ENCODE results near the gene TMED1.
"Not testable (repeated sequence)": the region's sequence is repeated elsewhere in the genome, so short reads cannot be mapped to it uniquely, and the experiment has no call there.

TMED1 gene

GRCh38 chr19:10876459-10877240 is 40.6 kb upstream of the TMED1 start:
- TF ChIP-seq CTCF (IDR thresholded peaks at IDR 0.05; ENCODE audit: low read depth, low read length, missing control alignments): no peak
- DNase-seq (ENCODE audit: low read depth): peak; percentile 73
- H3K4me3 ChIP-seq (ENCODE audit: low read depth, low read length): peak overlapping the region; percentile 1; the same call in 1 of the 2 replicates

- peak overlapping the region; percentile 84; the same call in 1 of the 2 replicates for H3K4me3 ChIP-seq (ENCODE audit: low read depth, low read length)
- no peak for TF ChIP-seq CTCF (IDR thresholded peaks at IDR 0.05; ENCODE audit: low read depth, low read length, missing control alignments)
- DNase-seq (ENCODE audit: low read depth): no peak
Measured at GRCh38 chr19:10874024-10874423, 38.0 kb upstream of the TMED1 start.

- no peak for TF ChIP-seq CTCF (IDR thresholded peaks at IDR 0.05; ENCODE audit: low read depth, low read length, missing control alignments)
- DNase-seq (ENCODE audit: low read depth): no peak
- peak overlapping the region; percentile 84 for H3K4me3 ChIP-seq (ENCODE audit: low read depth, low read length)
Measured at GRCh38 chr19:10872546-10873107, 36.6 kb upstream of the TMED1 start.

- peak; percentile 33 for TF ChIP-seq CTCF (IDR thresholded peaks at IDR 0.05; ENCODE audit: low read depth, low read length, missing control alignments)
- DNase-seq (ENCODE audit: low read depth): no peak
- H3K4me3 ChIP-seq (ENCODE audit: low read depth, low read length): peak overlapping the region; percentile 84
Measured at GRCh38 chr19:10871711-10872545, 35.9 kb upstream of the TMED1 start.

GRCh38 chr19:10870955-10871603 is 35.1 kb upstream of the TMED1 start, which contains the start of gene CARM1:
Gene CARM1 (plus strand): TSS chr19:10871553. CDS start chr19:10871703, 150 bp downstream.
- peak within 1 kb of the TSS; percentile 84 for H3K4me3 ChIP-seq (ENCODE audit: low read depth, low read length)
- peak; percentile 78 for DNase-seq (ENCODE audit: low read depth)
- peak; percentile 63 for TF ChIP-seq CTCF (IDR thresholded peaks at IDR 0.05; ENCODE audit: low read depth, low read length, missing control alignments)

- no peak for DNase-seq (ENCODE audit: low read depth)
- peak overlapping the region; percentile 42 for H3K4me3 ChIP-seq (ENCODE audit: low read depth, low read length)
- TF ChIP-seq CTCF (IDR thresholded peaks at IDR 0.05; ENCODE audit: low read depth, low read length, missing control alignments): no peak
Measured at GRCh38 chr19:10870501-10870954, 34.5 kb upstream of the TMED1 start.

GRCh38 chr19:10869872-10870311 is 33.9 kb upstream of the TMED1 start:
- not testable (repeated sequence) for DNase-seq (ENCODE audit: low read depth); H3K4me3 ChIP-seq (ENCODE audit: low read depth, low read length)

Data from GM12864 (cell line).